GM19455 (cell line): ENCODE data around the gene NAB1.
"Not testable (repeated sequence)": the region's sequence is repeated elsewhere in the genome, so short reads cannot be mapped to it uniquely, and the experiment has no call there.

Source experiments
- ATAC-seq: cut with Tn5 transposase; IDR thresholded peaks from one replicate; pipeline ENCODE4 v1.9.1; 2021; ENCODE audit not compliant: unreplicated experiment

The NAB1 gene

GRCh38 chr2:190708650-190709049, 59.8 kb downstream of the NAB1 start:
- ATAC-seq, result not testable (repeated sequence)

- ATAC-seq, result no peak
Measured at GRCh38 chr2:190711069-190711468, 62.2 kb downstream of the NAB1 start.

GRCh38 chr2:190713471-190713870, 64.6 kb downstream of the NAB1 start:
- ATAC-seq, result no peak

GRCh38 chr2:190714958-190715357, 66.1 kb downstream of the NAB1 start:
- ATAC-seq, result no peak

GRCh38 chr2:190716176-190716807, 67.4 kb downstream of the NAB1 start:
- no peak for ATAC-seq

- ATAC-seq, result no peak
Measured at GRCh38 chr2:190717306-190717705, 68.4 kb downstream of the NAB1 start.

- ATAC-seq, result no peak
Measured at GRCh38 chr2:190717764-190718651, 69.1 kb downstream of the NAB1 start.

GRCh38 chr2:190718652-190719526, 70.0 kb downstream of the NAB1 start:
- peak; percentile 48 for ATAC-seq

- no peak for ATAC-seq
Measured at GRCh38 chr2:190720276-190720675, 71.4 kb downstream of the NAB1 start.

GRCh38 chr2:190720691-190721090, 71.8 kb downstream of the NAB1 start:
- ATAC-seq, result no peak

GRCh38 chr2:190722061-190722759, 73.3 kb downstream of the NAB1 start:
- ATAC-seq, result peak; percentile 75

- peak; percentile 1 for ATAC-seq
Measured at GRCh38 chr2:190722835-190723234, 74.0 kb downstream of the NAB1 start.

- no peak for ATAC-seq
Measured at GRCh38 chr2:190723397-190724090, 74.7 kb downstream of the NAB1 start.

GRCh38 chr2:190726255-190726654, 77.4 kb downstream of the NAB1 start:
- ATAC-seq, result no peak

- no peak for ATAC-seq
Measured at GRCh38 chr2:190736355-190736754, 87.5 kb downstream of the NAB1 start.

GRCh38 chr2:190740449-190740848, 91.6 kb downstream of the NAB1 start:
- no peak for ATAC-seq
